ENCODE results near the gene SMPD3. TPM values are rescaled to one million over a fixed set of nuclear protein-coding genes. Genes with fewer than 3 reads are reported as not detected.

Gene SMPD3
- total and polyA plus RNA-seq, 9 donors = 0.40 to 31.4 (median 2.2) TPM

GRCh38 chr16:68470461-68471150, 22.3 kb upstream of the SMPD3 start:
- Histone ChIP-seq H3K27me3 (no peaks in the 10 kb centered on the region), H3K4me3 (no peak overlapping the region), H3K4me1 (ENCODE audit: insufficient read depth) (peaks cover 5% of the 10 kb centered on the region), H3K36me3 (no peaks in the 10 kb centered on the region), H3K27ac (peak overlapping the region in 1 of 2 donors; percentile 56), H3K9me3 (no peaks in the 10 kb centered on the region)
- DNase-seq = no peak
- 20 to 31% (median 31%) methylated on average over 11 of the region's 11 CpGs for WGBS, 3 donors
- TF ChIP-seq EP300 (IDR thresholded peaks at IDR 0.05) (no peak), CTCF (IDR thresholded peaks at IDR 0.05) (no peak), POLR2A (IDR thresholded peaks at IDR 0.05) (no peak)
- intact Hi-C loops (cut with DNase I) = no loop called here

DNA sequence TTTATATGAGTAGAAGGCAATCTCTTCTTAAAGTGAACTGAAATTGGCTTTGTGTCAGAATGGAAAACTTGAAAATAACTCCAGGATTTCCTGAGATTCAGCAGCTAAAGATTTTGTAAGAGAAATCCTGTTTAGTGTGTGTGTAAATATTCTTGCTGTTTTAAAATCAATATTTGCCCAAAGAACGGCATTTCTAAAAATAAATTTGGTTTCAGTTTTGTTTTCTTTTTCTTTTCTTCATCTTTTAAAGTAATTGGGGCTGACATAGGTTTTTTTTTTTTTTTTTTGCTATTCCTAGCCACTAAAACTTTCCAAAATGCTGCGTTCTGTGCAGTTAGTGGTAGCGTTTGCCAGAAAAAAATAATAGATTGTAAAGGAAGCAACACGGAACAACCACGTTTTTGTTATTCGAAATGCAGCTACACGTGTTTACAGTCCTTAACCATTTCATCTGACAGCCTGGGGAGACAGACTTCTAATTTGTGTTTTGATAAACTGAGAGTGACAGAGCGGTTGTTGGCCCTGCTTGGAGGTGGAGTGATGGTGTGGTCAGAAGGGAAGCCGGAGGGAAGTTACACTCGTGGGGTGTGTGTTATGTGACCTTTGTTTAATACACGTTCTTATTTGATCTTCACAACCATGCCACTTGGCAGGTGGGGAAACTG, 21.6 kb upstream of the SMPD3 start:
- WGBS, 3 donors = 5% methylated on average over 11 of the region's 11 CpGs
- H3K4me1 ChIP-seq (ENCODE audit: insufficient read depth) = peaks cover 5% of the 10 kb centered on the region
- peak overlapping the region in 1 of 2 donors; percentile 56 for H3K27ac ChIP-seq
- intact Hi-C loops (cut with DNase I) = no loop called here
- H3K36me3 ChIP-seq = no peaks in the 10 kb centered on the region
- DNase-seq = no peak
- H3K4me3 ChIP-seq = no peak overlapping the region
- H3K27me3 ChIP-seq = no peaks in the 10 kb centered on the region
- H3K9me3 ChIP-seq = no peaks in the 10 kb centered on the region
- TF ChIP-seq EP300 (IDR thresholded peaks at IDR 0.05) = no peak
- no peak for TF ChIP-seq CTCF (IDR thresholded peaks at IDR 0.05)
- no peak for TF ChIP-seq POLR2A (IDR thresholded peaks at IDR 0.05)

DNA sequence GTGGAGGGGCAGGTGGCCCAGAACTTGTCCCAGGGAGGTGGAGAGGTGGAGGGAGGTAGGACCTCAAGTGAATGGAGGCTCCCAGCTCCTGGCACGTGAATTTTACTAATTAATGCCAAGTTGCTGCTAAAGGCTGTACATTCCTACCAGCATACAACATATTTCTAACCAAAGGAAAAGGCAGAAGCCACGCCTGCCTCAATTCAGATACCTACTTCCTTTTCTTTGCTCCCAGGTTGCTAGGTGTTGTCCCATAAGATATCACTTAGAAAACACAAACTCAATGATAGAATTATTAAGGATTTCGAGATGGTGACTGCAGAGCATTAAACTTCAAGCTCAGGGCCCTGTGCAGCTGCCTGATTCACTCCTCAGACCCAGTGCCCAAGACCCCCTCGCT, 20.5 kb upstream of the SMPD3 start:
- intact Hi-C loops (cut with DNase I) = no loop called here
- no peak overlapping the region for H3K4me3 ChIP-seq
- no peaks in the 10 kb centered on the region for H3K36me3 ChIP-seq
- H3K9me3 ChIP-seq = no peaks in the 10 kb centered on the region
- H3K27me3 ChIP-seq = no peaks in the 10 kb centered on the region
- peaks cover 5% of the 10 kb centered on the region for H3K4me1 ChIP-seq (ENCODE audit: insufficient read depth)
- 88 to 89% (median 88%) methylated on average over 4 of the region's 4 CpGs for WGBS, 3 donors
- H3K27ac ChIP-seq = peak overlapping the region in 1 of 2 donors; percentile 21
- TF ChIP-seq CTCF (IDR thresholded peaks at IDR 0.05) (no peak), EP300 (IDR thresholded peaks at IDR 0.05) (no peak), POLR2A (IDR thresholded peaks at IDR 0.05) (no peak)
- DNase-seq = no peak

- intact Hi-C loops (cut with DNase I) = no loop called here
- TF ChIP-seq EP300 (IDR thresholded peaks at IDR 0.05) (no peak), CTCF (IDR thresholded peaks at IDR 0.05) (no peak), POLR2A (IDR thresholded peaks at IDR 0.05) (no peak)
- Histone ChIP-seq H3K4me3 (no peak overlapping the region), H3K27ac (no peak overlapping the region), H3K4me1 (ENCODE audit: insufficient read depth) (peaks cover 5% of the 10 kb centered on the region), H3K27me3 (no peaks in the 10 kb centered on the region), H3K9me3 (no peaks in the 10 kb centered on the region), H3K36me3 (no peaks in the 10 kb centered on the region)
- no peak for DNase-seq
- 51 to 59% (median 54%) methylated on average over 4 of the region's 4 CpGs for WGBS, 3 donors
Measured at GRCh38 chr16:68466174-68466573, 17.9 kb upstream of the SMPD3 start.
